HG02763 (cell line): ENCODE data around the gene COL5A1.

Experiments used
- ATAC-seq: cut with Tn5 transposase; IDR thresholded peaks from one replicate; pipeline ENCODE4 v1.9.1; 2021; ENCODE audit warnings: mild to moderate bottlenecking, moderate library complexity; ENCODE audit not compliant: unreplicated experiment

COL5A1 gene

GRCh38 chr9:134625361-134626068 lies 16.1 kb upstream of the COL5A1 start:
- ATAC-seq: no peak

- ATAC-seq: no peak
These were observed 15.6 kb upstream of the COL5A1 start for GRCh38 chr9:134626069-134626423.

GRCh38 chr9:134626571-134627416 lies 14.8 kb upstream of the COL5A1 start:
- no peak for ATAC-seq

DNA sequence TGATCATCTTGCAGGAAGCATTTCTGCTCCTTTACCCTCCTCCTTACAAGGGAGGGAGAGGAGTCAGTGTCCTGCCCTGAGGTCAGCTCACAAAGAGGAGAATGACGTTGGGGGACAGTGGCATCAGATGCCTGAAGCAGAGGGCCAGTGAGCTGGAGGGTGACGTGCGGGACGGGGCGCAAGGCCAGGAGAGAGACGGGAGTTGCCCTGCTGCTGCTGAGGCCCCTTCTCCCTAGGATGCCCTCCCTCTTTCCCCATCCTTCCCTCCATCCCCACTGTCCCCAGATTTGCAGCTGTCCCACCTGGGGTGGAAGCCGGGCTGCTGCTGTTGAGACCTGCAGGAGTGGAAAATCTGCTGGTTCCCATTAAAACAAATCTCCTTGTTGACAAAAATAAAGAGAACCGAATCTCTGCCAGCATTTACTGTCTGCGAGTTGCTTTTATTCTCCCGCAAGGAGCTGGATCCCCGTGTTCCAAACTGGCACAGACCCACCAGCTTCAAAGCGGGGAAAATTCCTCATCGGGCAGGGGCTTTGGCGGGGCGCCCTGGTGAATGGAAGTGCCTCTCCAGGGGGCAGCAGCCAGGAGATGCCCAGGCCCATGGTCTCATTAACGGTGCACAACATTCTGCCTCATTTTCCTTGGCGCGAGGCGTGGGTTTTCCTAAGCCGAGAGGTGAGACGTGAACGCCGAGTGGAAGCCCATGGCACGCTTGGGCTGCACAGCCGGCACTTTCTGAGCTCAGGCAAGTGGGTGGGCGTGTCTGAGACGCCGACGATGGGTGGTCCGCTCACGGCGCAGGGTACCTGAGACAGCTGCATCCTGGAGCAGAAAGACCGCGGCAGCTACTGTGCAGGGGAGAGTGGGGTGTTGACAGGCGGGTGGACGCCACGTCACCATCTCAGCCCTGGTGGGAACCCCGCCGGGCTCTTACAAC lies 13.9 kb upstream of the COL5A1 start:
- no peak for ATAC-seq

DNA sequence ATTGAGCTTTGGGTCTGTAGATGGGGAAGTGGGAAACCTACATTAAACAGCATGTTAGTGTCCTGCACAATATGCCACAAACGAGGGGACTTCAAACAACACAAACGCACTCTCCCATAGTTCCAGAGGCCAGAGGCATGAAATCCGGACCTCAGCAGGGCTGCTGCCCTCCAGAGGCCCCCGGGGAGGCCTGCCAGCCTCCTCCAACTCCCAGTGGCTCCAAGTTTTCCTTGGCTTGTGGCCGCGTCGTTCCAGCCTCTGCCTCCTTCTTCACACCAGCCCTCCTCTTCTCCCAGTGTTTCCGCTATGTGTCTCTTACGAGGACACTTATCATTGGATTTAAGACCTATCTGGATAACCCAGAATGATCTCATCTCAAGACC lies 13.3 kb upstream of the COL5A1 start:
- no peak for ATAC-seq

- no peak for ATAC-seq
These were observed 12.5 kb upstream of the COL5A1 start for GRCh38 chr9:134629061-134629585.

GRCh38 chr9:134629586-134630392 lies 11.8 kb upstream of the COL5A1 start:
- no peak for ATAC-seq

DNA sequence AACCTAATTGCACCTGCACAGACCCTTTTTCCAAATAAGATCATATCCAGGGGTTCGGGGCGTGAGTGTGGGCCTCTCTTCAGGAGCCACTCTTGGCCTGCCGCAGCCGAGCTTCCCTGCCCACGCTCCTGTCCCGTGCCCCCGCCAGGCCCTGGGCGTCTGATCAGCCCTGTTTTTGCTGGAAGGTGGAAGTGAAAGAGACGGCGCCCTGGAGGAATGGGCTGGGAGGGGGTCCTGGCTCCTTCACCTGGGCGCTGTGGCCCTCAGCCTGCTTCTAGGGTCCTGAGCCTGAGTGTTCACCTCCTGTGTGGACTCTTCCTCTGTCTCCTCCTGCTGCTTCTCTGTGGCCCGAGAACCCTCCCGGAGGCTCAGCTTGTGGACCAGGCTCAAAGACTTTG lies 11.2 kb upstream of the COL5A1 start:
- no peak for ATAC-seq

- no peak for ATAC-seq
These were observed 10.7 kb upstream of the COL5A1 start for GRCh38 chr9:134630861-134631260.

DNA sequence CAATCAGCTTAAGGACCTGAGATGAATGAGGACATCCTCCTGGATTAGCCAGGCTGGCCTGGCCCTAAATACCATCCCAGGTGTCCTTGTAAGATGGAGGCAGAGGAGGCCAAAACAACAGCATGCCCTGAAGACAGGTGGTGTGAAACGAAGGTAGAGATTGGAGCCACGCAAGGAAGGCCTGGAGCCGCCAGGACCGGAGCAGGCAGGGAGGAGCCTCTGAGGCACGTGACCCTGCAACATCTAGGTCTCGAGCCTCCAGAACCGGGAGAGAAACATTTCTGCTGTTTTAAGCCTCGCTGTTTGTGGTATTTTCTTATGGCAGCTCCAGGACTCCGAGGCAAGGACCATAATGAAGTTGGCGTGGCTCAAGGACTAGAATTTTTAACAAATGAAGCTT lies 9.7 kb upstream of the COL5A1 start:
- ATAC-seq: no peak

GRCh38 chr9:134632329-134632728 lies 9.3 kb upstream of the COL5A1 start:
- ATAC-seq: no peak

- ATAC-seq: no peak
These were observed 8.1 kb upstream of the COL5A1 start for GRCh38 chr9:134633362-134634142.

GRCh38 chr9:134634176-134634575 lies 7.4 kb upstream of the COL5A1 start:
- no peak for ATAC-seq

GRCh38 chr9:134634667-134635230 lies 6.9 kb upstream of the COL5A1 start:
- no peak for ATAC-seq

GRCh38 chr9:134635351-134636148 lies 6.1 kb upstream of the COL5A1 start:
- no peak for ATAC-seq

- ATAC-seq: no peak
These were observed 5.5 kb upstream of the COL5A1 start for GRCh38 chr9:134636149-134636507.

- ATAC-seq: no peak
These were observed 4.4 kb upstream of the COL5A1 start for GRCh38 chr9:134637241-134637640.

DNA sequence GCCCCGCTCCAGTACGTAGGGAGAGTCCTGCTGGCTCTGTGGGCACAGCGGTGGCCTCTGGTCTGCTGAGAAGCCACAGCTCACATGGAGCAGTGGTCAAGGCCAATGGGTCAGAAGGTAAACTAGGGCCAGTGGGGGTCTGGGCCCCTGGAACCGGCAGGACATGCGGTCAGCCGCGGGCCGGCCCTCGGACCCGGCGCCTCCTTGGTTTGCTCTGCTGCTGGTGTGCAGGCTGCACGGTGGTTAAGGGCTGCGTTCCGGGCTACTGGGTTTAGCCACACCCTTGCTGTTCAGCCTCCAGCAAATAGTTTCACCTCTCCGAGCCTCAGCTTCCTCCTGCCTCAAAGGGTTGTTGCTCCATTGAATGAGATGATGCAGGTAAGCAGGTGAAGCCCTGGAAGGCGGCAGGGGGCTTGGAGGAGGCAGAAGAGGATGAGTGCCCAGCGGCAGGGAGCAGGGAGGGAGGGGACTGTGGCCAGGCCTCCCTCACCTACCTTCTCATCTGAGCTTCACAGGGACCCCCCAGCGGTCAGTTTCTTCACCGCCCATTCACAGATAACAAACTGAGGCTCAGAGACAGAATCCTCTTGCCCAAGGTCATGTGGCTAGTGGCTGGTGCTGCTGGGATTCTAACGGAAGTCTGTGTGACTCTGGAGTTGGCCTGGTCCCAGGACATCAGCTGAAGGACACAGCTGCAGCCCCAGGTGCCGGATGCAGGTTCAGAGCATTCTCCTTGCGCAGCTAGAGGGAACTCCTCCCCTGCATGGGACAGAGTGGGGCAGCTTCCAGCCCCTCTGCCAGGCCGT lies 3.7 kb upstream of the COL5A1 start:
- no peak for ATAC-seq
